Mesenchymal stem cell (in vitro differentiated cells and primary cell): ENCODE data around the gene GPR149.

Experiments used
- DNase-seq: peaks from one replicate; pipeline ENCODE4 v3.0.0-alpha.2; 2013
- H2AFZ ChIP-seq: one replicate; pipeline ENCODE4 v1.6.1; 2013; ENCODE audit warnings: low read depth, mild to moderate bottlenecking, control low read depth, inconsistent platforms, low read length, moderate library complexity
- H2AK5ac ChIP-seq: 2 replicates; pipeline ENCODE4 v1.6.1; 2013; ENCODE audit warnings: low read length, moderate library complexity, mild to moderate bottlenecking, inconsistent platforms; ENCODE audit not compliant: severe bottlenecking
- H2BK120ac ChIP-seq: one replicate; pipeline ENCODE4 v1.6.1; 2013; ENCODE audit warnings: low read depth, mild to moderate bottlenecking, inconsistent platforms, low read length, moderate library complexity
- H2BK12ac ChIP-seq, 2 experiments: one replicate each; pipeline ENCODE4 v1.6.1; 2013; ENCODE audit warnings: inconsistent platforms in 2 of 2, low read length in 2 of 2, mild to moderate bottlenecking in 2 of 2, moderate library complexity in 2 of 2, control low read depth in 1 of 2
- H2BK15ac ChIP-seq: one replicate; pipeline ENCODE4 v1.6.1; 2013; ENCODE audit warnings: mild to moderate bottlenecking, low read depth, inconsistent platforms; ENCODE audit not compliant: poor library complexity, severe bottlenecking
- H2BK5ac ChIP-seq: 2 replicates; pipeline ENCODE4 v1.6.1; 2013; ENCODE audit warnings: low read depth, mild to moderate bottlenecking, low read length, control low read depth, inconsistent platforms; ENCODE audit not compliant: poor library complexity, severe bottlenecking
- H3K14ac ChIP-seq, 2 experiments: one replicate each; pipeline ENCODE4 v1.6.1; 2013; ENCODE audit warnings: inconsistent platforms in 2 of 2, low read length in 2 of 2, control low read depth in 1 of 2, mild to moderate bottlenecking in 1 of 2, moderate library complexity in 1 of 2
- H3K18ac ChIP-seq, 2 experiments: one replicate each; pipeline ENCODE4 v1.6.1; 2013; ENCODE audit warnings: inconsistent platforms in 2 of 2, low read length in 2 of 2, control low read depth in 1 of 2, low read depth in 1 of 2, mild to moderate bottlenecking in 1 of 2
- H3K23ac ChIP-seq, 2 experiments: one replicate each; pipeline ENCODE4 v1.6.1; 2013; ENCODE audit warnings: inconsistent platforms in 2 of 2, low read length in 2 of 2, mild to moderate bottlenecking in 2 of 2, moderate library complexity in 2 of 2, control low read depth in 1 of 2
- H3K27ac ChIP-seq: 2 replicates; pipeline ENCODE4 v1.5.1; 2013; ENCODE audit warnings: mild to moderate bottlenecking, moderate library complexity, low read length, control low read depth, inconsistent platforms; ENCODE audit not compliant: poor library complexity, severe bottlenecking
- H3K27me3 ChIP-seq, 2 experiments: 2 replicates each; pipeline versions ENCODE4 v1.6.1 to v1.7.0; 2013; ENCODE audit warnings: low read length in 2 of 2, mild to moderate bottlenecking in 2 of 2, moderate library complexity in 2 of 2, control low read depth in 1 of 2, inconsistent platforms in 1 of 2; ENCODE audit not compliant: control insufficient read depth in 1 of 2, insufficient read depth in 1 of 2
- H3K36me3 ChIP-seq, 2 experiments: 2 replicates each; pipeline versions ENCODE4 v1.6.1 to v1.7.0; 2013; ENCODE audit warnings: low read length in 2 of 2, control low read depth in 1 of 2, inconsistent platforms in 1 of 2, low read depth in 1 of 2, mild to moderate bottlenecking in 1 of 2; ENCODE audit not compliant: insufficient read depth in 2 of 2, control insufficient read depth in 1 of 2
- H3K4ac ChIP-seq, 2 experiments: one replicate each; pipeline ENCODE4 v1.6.1; 2013; ENCODE audit warnings: inconsistent platforms in 2 of 2, low read length in 2 of 2, mild to moderate bottlenecking in 2 of 2, moderate library complexity in 2 of 2, control low read depth in 1 of 2, low read depth in 1 of 2
- H3K4me1 ChIP-seq: 2 replicates; pipeline ENCODE4 v1.6.1; 2013; ENCODE audit warnings: low read depth, low read length, control low read depth; ENCODE audit not compliant: control insufficient read depth, insufficient read depth
- H3K4me2 ChIP-seq: 2 replicates; pipeline ENCODE4 v1.6.1; 2013; ENCODE audit warnings: low read length, mild to moderate bottlenecking, inconsistent platforms; ENCODE audit not compliant: poor library complexity, severe bottlenecking
- H3K4me3 ChIP-seq, 2 experiments: 2 replicates each; pipeline versions ENCODE4 v1.5.1 to v1.7.0; 2013; ENCODE audit warnings: low read length in 2 of 2, mild to moderate bottlenecking in 2 of 2, control low read depth in 1 of 2, low read depth in 1 of 2; ENCODE audit not compliant: insufficient read depth in 1 of 2
- H3K79me1 ChIP-seq: replicated peaks from 2 replicates; pipeline ENCODE4 v1.6.1; 2013; ENCODE audit warnings: mild to moderate bottlenecking, control low read depth, low read length, inconsistent platforms; ENCODE audit not compliant: poor library complexity, severe bottlenecking
- H3K9ac ChIP-seq: 2 replicates; pipeline ENCODE4 v1.7.0; 2013; ENCODE audit warnings: mild to moderate bottlenecking, low read length, moderate library complexity
- H3K9me3 ChIP-seq: 2 replicates; pipeline ENCODE4 v1.7.0; 2013; ENCODE audit warnings: mild to moderate bottlenecking, low read length; ENCODE audit not compliant: control insufficient read depth
- H4K8ac ChIP-seq: one replicate; pipeline ENCODE4 v1.6.1; 2013; ENCODE audit warnings: inconsistent platforms, mild to moderate bottlenecking, low read length, moderate library complexity
- H4K91ac ChIP-seq: one replicate; pipeline ENCODE4 v1.6.1; 2013; ENCODE audit warnings: mild to moderate bottlenecking, low read length, inconsistent platforms
- whole genome bisulfite sequencing: methylation state at CpG from one replicate; pipeline ENCODE4 v1.1.7; 2013; ENCODE audit warnings: mixed read lengths; 5-methylcytosine and 5-hydroxymethylcytosine counted together

GPR149 gene

DNA sequence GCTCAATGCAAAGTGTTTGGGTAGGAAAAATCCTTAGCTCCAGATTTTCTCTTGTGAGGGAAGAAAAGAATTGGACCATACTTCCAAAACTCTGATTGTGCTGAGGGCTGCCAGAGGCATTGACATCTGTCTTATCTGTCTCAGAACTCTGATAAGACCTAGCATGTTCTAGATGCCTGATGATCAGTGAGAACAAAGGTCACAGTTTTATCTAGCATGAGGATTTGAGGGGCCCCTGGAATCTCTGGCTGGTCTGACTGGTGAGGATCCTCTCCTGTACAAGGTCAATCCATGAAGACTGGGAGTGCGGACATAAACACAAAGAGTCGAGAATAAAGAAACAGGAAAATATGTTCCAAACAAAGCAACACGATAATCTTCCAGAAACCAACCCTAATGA lies 40.1 kb downstream of the GPR149 start:
- Histone ChIP-seq H3K9ac (no peak overlapping the region), H3K27ac (no peak overlapping the region), H2BK12ac (no peak overlapping the region), H3K23ac (no peak overlapping the region), H3K14ac (no peak overlapping the region), H3K9me3 (no peaks in the 10 kb centered on the region), H3K4ac (no peak overlapping the region), H3K27me3 (no peaks in the 10 kb centered on the region), H2AK5ac (no peak overlapping the region), H4K91ac (no peak overlapping the region), H2BK120ac (no peak overlapping the region), H3K4me2 (no peak overlapping the region), H3K79me1 (no peaks in the 10 kb centered on the region), H4K8ac (no peak overlapping the region), H2BK5ac (no peak overlapping the region), H3K36me3 (no peaks in the 10 kb centered on the region), H2BK15ac (no peak overlapping the region), H3K4me3 (no peak overlapping the region), H3K4me1 (no peaks in the 10 kb centered on the region), H2AFZ (no peak overlapping the region), H3K18ac (no peak overlapping the region)
- 100% methylated on average over 1 of the region's 3 CpGs for WGBS
- no peak for DNase-seq

GRCh38 chr3:154384479-154384878 lies 45.5 kb downstream of the GPR149 start:
- no peak for DNase-seq
- H4K91ac ChIP-seq = no peak overlapping the region
- H3K79me1 ChIP-seq = no peaks in the 10 kb centered on the region
- no peak overlapping the region for H3K4me3 ChIP-seq
- no peak overlapping the region for H2AK5ac ChIP-seq
- H2BK15ac ChIP-seq = no peak overlapping the region
- no peak overlapping the region for H3K9ac ChIP-seq
- H3K9me3 ChIP-seq = no peaks in the 10 kb centered on the region
- no peaks in the 10 kb centered on the region for H3K36me3 ChIP-seq
- H2BK120ac ChIP-seq = no peak overlapping the region
- H3K4me2 ChIP-seq = no peak overlapping the region
- no peak overlapping the region for H3K18ac ChIP-seq
- H2BK12ac ChIP-seq = no peak overlapping the region
- H4K8ac ChIP-seq = no peak overlapping the region
- H3K23ac ChIP-seq = no peak overlapping the region
- H2BK5ac ChIP-seq = no peak overlapping the region
- no peaks in the 10 kb centered on the region for H3K27me3 ChIP-seq
- H3K27ac ChIP-seq = no peak overlapping the region
- no peaks in the 10 kb centered on the region for H3K4me1 ChIP-seq
- H3K4ac ChIP-seq = no peak overlapping the region
- no peak overlapping the region for H3K14ac ChIP-seq
- no peak overlapping the region for H2AFZ ChIP-seq

GRCh38 chr3:154378311-154378710 lies 51.7 kb downstream of the GPR149 start:
- H3K9me3 ChIP-seq = no peaks in the 10 kb centered on the region
- H2BK120ac ChIP-seq = no peak overlapping the region
- H3K4me3 ChIP-seq = no peak overlapping the region
- H3K4me1 ChIP-seq = no peaks in the 10 kb centered on the region
- H3K4ac ChIP-seq = no peak overlapping the region
- no peak overlapping the region for H2BK5ac ChIP-seq
- no peak overlapping the region for H2BK15ac ChIP-seq
- H3K4me2 ChIP-seq = no peak overlapping the region
- WGBS = no CpG with 5 or more reads among the region's 2 CpGs
- no peaks in the 10 kb centered on the region for H3K79me1 ChIP-seq
- no peak overlapping the region for H3K27ac ChIP-seq
- no peak overlapping the region for H3K14ac ChIP-seq
- H3K27me3 ChIP-seq = no peaks in the 10 kb centered on the region
- no peak overlapping the region for H3K23ac ChIP-seq
- no peak overlapping the region for H4K91ac ChIP-seq
- no peak overlapping the region for H2AK5ac ChIP-seq
- no peak overlapping the region for H3K18ac ChIP-seq
- H4K8ac ChIP-seq = no peak overlapping the region
- no peak overlapping the region for H3K9ac ChIP-seq
- H2AFZ ChIP-seq = no peak overlapping the region
- H3K36me3 ChIP-seq = no peaks in the 10 kb centered on the region
- DNase-seq = no peak
- H2BK12ac ChIP-seq = no peak overlapping the region

GRCh38 chr3:154367221-154367620 lies 62.8 kb downstream of the GPR149 start:
- Histone ChIP-seq H3K4me1 (no peaks in the 10 kb centered on the region), H3K4ac (no peak overlapping the region), H3K4me2 (no peak overlapping the region), H2BK120ac (no peak overlapping the region), H3K27me3 (no peaks in the 10 kb centered on the region), H3K14ac (no peak overlapping the region), H3K23ac (no peak overlapping the region), H3K27ac (no peak overlapping the region), H3K36me3 (no peaks in the 10 kb centered on the region), H2BK12ac (no peak overlapping the region), H2BK5ac (no peak overlapping the region), H2AFZ (no peak overlapping the region), H2BK15ac (no peak overlapping the region), H4K91ac (no peak overlapping the region), H3K79me1 (no peaks in the 10 kb centered on the region), H3K9ac (no peak overlapping the region), H3K9me3 (peaks cover 11% of the 10 kb centered on the region), H2AK5ac (no peak overlapping the region), H4K8ac (no peak overlapping the region), H3K4me3 (no peak overlapping the region), H3K18ac (no peak overlapping the region)
- 3% methylated on average over 3 of the region's 3 CpGs for WGBS
- no peak for DNase-seq
